ENCODE measurements around the gene SOCS7. TPM values are rescaled to one million over a fixed set of nuclear protein-coding genes. Genes with fewer than 3 reads are reported as not detected.

The SOCS7 gene
- total and polyA plus RNA-seq, 10 of the 15 experiments (the other 5 are each of a cell fraction or from before 2014, with no cell fraction given): 0.68 to 12.8 (median 7.3) TPM

DNA sequence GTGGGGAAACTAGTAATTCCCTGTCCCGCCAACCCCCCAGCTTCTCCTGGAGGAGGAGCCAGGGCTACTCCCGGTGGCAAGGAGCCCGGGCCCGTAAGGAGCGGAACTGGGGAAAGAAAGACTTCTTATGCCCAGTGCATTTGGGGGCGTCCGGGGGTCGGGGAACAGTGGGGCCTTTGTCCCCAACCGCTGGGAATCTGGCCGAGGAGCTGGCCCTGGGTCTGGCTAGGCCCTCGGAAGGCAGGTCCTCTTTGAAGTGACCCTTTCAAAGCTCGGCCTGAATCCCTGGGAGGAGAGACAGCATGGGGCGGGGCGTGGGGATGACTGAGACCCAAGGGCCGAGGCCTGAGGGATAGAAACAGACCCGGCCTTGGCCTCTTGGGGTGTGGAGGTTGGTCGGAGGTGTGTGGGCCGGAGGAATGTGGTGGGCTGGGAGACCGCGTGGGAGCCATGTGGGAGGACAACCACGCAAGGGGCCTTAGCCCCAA lies 82.6 kb downstream of the SOCS7 start (continued):
- TF ChIP-seq KAT2A (conservative IDR thresholded peaks at IDR 0.05; ENCODE audit: control insufficient read depth, low read depth, low read length): no peak

DNA sequence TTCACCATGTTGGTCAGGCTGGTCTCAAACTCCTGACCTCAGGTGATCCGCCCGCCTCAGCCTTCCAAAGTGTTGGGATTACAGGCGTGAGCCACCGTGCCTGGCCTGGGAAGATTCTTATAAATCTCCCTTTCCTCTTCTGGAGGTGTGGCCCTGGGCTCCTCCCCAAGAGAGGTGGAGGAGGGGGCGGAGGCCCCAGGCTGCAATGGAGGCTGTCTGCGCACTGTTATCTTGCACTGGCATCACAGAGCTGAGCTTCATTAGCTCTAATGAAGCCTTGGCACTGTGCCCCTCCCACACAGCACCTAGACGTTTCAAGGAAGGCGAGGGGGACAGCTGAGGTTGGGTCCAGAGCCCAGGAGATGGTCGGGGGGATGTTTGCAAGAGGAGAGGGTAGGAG lies 84.2 kb downstream of the SOCS7 start:
- Histone ChIP-seq H4K20me1 (ENCODE audit: control insufficient read depth, insufficient read depth) (no peaks in the 10 kb centered on the region), H3K9me3 (replicated peaks; ENCODE audit: control insufficient read depth, insufficient read depth, low read length) (no peaks in the 10 kb centered on the region), H3K4me3 (no peak overlapping the region), H3K36me3 (ENCODE audit: control insufficient read depth in 2 of 2, insufficient read depth in 2 of 2, low read length in 1 of 2) (no peaks in the 10 kb centered on the region), H3K4me2 (ENCODE audit: control insufficient read depth, insufficient read depth) (no peak overlapping the region), H3K9ac (ENCODE audit: control insufficient read depth, insufficient read depth, low read length) (no peak overlapping the region), H2AFZ (ENCODE audit: control insufficient read depth, low read depth, low read length) (no peak overlapping the region), H3K4me1 (ENCODE audit: control insufficient read depth, insufficient read depth, low read length) (no peaks in the 10 kb centered on the region), H3K79me2 (ENCODE audit: control insufficient read depth, insufficient read depth, low read length) (no peaks in the 10 kb centered on the region), H3K27ac (ENCODE audit: control insufficient read depth, insufficient read depth) (no peak overlapping the region), H3K27me3 (replicated peaks in 1 of 2; ENCODE audit: control insufficient read depth in 2 of 2, insufficient read depth in 2 of 2, low read length in 1 of 2) (no peaks in the 10 kb centered on the region; a peak in 1 of 4 replicates)
- no TSS peak for BruUV-seq (replicated peaks)
- ChIA-PET RAD21 (ENCODE audit: unreplicated experiment) (no interaction called here), CTCF (interaction anchor here (1.7 kb wide), 1 partner anchor 86 kb away, joined by 4 read pairs; no protein-coding TSS in a partner anchor), POLR2A (no interaction called here), SMC1A (ENCODE audit: uncharacterized antibody, unreplicated experiment) (no interaction called here)
- intact Hi-C loops (cut with micrococcal nuclease; ENCODE audit: unreplicated experiment) (no loop called here), in situ Hi-C loops (cut with MboI) (no loop called here)
- FAIRE-seq (no peak), DNase-seq (ENCODE audit: low read depth, low spot score) (no peak), ATAC-seq (no peak)
- WGBS (ENCODE audit: insufficient coverage, insufficient replicate concordance, low lambda C conversion rate, missing lambda C conversion rate): 46% methylated on average over 9 of the region's 9 CpGs
- TF ChIP-seq EZH2 (IDR thresholded peaks at IDR 0.05; ENCODE audit: borderline replicate concordance, control insufficient read depth, low read depth, low read length): no peak
- TF ChIP-seq ZNF274 (IDR thresholded peaks at IDR 0.05; ENCODE audit: insufficient read depth, insufficient read length): no peak
- no peak for TF ChIP-seq SIX5 (IDR thresholded peaks at IDR 0.05; ENCODE audit: low read depth, low read length, severe bottlenecking)
- TF ChIP-seq MAX (IDR thresholded peaks at IDR 0.05; ENCODE audit: low read depth, low read length): no peak
- TF ChIP-seq ZNF207 (IDR thresholded peaks at IDR 0.05; ENCODE audit: borderline replicate concordance): no peak
- no peak for TF ChIP-seq PAX8 (IDR thresholded peaks at IDR 0.05)
- no peak for TF ChIP-seq SIN3A (IDR thresholded peaks at IDR 0.05; ENCODE audit: low read depth, low read length)
- TF ChIP-seq ZSCAN29 (IDR thresholded peaks at IDR 0.05): no peak
- no peak for TF ChIP-seq CBX3 (IDR thresholded peaks at IDR 0.05; ENCODE audit: borderline replicate concordance, low read depth)
- no peak for TF ChIP-seq POLR2A (IDR thresholded peaks at IDR 0.05; ENCODE audit: low read depth, low read length)
- no peak for TF ChIP-seq STAT3 (IDR thresholded peaks at IDR 0.05; ENCODE audit: low read depth, low read length)
- TF ChIP-seq, protein P1, sequence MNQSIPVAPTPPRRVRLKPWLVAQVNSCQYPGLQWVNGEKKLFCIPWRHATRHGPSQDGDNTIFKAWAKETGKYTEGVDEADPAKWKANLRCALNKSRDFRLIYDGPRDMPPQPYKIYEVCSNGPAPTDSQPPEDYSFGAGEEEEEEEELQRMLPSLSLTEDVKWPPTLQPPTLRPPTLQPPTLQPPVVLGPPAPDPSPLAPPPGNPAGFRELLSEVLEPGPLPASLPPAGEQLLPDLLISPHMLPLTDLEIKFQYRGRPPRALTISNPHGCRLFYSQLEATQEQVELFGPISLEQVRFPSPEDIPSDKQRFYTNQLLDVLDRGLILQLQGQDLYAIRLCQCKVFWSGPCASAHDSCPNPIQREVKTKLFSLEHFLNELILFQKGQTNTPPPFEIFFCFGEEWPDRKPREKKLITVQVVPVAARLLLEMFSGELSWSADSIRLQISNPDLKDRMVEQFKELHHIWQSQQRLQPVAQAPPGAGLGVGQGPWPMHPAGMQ (IDR thresholded peaks at IDR 0.05; ENCODE audit: borderline replicate concordance): no peak
- no peak for TF ChIP-seq CTCF (IDR thresholded peaks at IDR 0.05 in 2 of 3, conservative IDR thresholded peaks at IDR 0.05 in 1 of 3; ENCODE audit: control insufficient read depth in 2 of 3, extremely low read depth in 1 of 3, insufficient read depth in 1 of 3, low read depth in 3 of 3, low read length in 3 of 3)
- no peak for TF ChIP-seq ATF7 (IDR thresholded peaks at IDR 0.05; ENCODE audit: low read depth)
- TF ChIP-seq RFX5 (IDR thresholded peaks at IDR 0.05; ENCODE audit: low read depth, low read length): no peak
- no peak for TF ChIP-seq EGR1 (IDR thresholded peaks at IDR 0.05; ENCODE audit: borderline replicate concordance in 1 of 2, low read depth in 2 of 2, low read length in 2 of 2)
- no peak for TF ChIP-seq REST (IDR thresholded peaks at IDR 0.05; ENCODE audit: low read depth, low read length)

Data from GM12878 (cell line).